Trophoblast cell (in vitro differentiated cells and primary cell): Measurements from ENCODE around the gene ART4.

Experiments used
- DNase-seq, 2 donors: peaks; one replicate each; pipeline ENCODE4 v3.0.0-alpha.2; 2016
- H2AFZ ChIP-seq: 2 replicates; pipeline ENCODE4 v1.6.1; 2013; ENCODE audit warnings: low read length, moderate library complexity, mild to moderate bottlenecking; ENCODE audit not compliant: insufficient read depth, poor library complexity
- H2AK5ac ChIP-seq: 2 replicates; pipeline ENCODE4 v1.6.1; 2013; ENCODE audit warnings: mild to moderate bottlenecking, low read length
- H2BK120ac ChIP-seq: 2 replicates; pipeline ENCODE4 v1.6.1; 2013; ENCODE audit warnings: low read length, mild to moderate bottlenecking, moderate library complexity; ENCODE audit not compliant: insufficient read depth, poor library complexity
- H2BK12ac ChIP-seq: 2 replicates; pipeline ENCODE4 v1.6.1; 2013; ENCODE audit warnings: mild to moderate bottlenecking, low read length, moderate library complexity
- H2BK5ac ChIP-seq: 2 replicates; pipeline ENCODE4 v1.6.1; 2013; ENCODE audit warnings: low read length, low read depth, moderate library complexity, mild to moderate bottlenecking; ENCODE audit not compliant: poor library complexity
- H3K14ac ChIP-seq: 2 replicates; pipeline ENCODE4 v1.6.1; 2013; ENCODE audit warnings: mild to moderate bottlenecking, low read length
- H3K18ac ChIP-seq: 2 replicates; pipeline ENCODE4 v1.6.1; 2013; ENCODE audit warnings: mild to moderate bottlenecking, low read length
- H3K23ac ChIP-seq: 2 replicates; pipeline ENCODE4 v1.6.1; 2013; ENCODE audit warnings: low read length
- H3K27ac ChIP-seq: 2 replicates; pipeline ENCODE4 v1.5.1; 2013; ENCODE audit warnings: low read depth, mild to moderate bottlenecking, inconsistent platforms, low read length, moderate library complexity
- H3K27me3 ChIP-seq: 2 replicates; pipeline ENCODE4 v1.6.1; 2013; ENCODE audit warnings: inconsistent platforms, mild to moderate bottlenecking, low read length, moderate library complexity; ENCODE audit not compliant: insufficient read depth
- H3K36me3 ChIP-seq, 2 experiments: 1 replicate in 1 of 2; 2 replicates in 1 of 2; pipeline ENCODE4 v1.6.1; 2013; ENCODE audit warnings: low read length in 2 of 2, mild to moderate bottlenecking in 2 of 2, moderate library complexity in 1 of 2; ENCODE audit not compliant: insufficient read depth in 2 of 2, control insufficient read depth in 1 of 2
- H3K4ac ChIP-seq: 2 replicates; pipeline ENCODE4 v1.6.1; 2013; ENCODE audit warnings: low read depth, mild to moderate bottlenecking, low read length, moderate library complexity
- H3K4me1 ChIP-seq, 2 experiments: 1 replicate in 1 of 2; 2 replicates in 1 of 2; pipeline ENCODE4 v1.6.1; 2013; ENCODE audit warnings: low read length in 2 of 2, mild to moderate bottlenecking in 2 of 2, moderate library complexity in 1 of 2; ENCODE audit not compliant: insufficient read depth in 2 of 2, control insufficient read depth in 1 of 2
- H3K4me2 ChIP-seq: 2 replicates; pipeline ENCODE4 v1.6.1; 2013; ENCODE audit warnings: inconsistent platforms, mild to moderate bottlenecking, low read length, moderate library complexity
- H3K4me3 ChIP-seq: 2 replicates; pipeline ENCODE4 v1.5.1; 2013; ENCODE audit warnings: mild to moderate bottlenecking, low read depth, low read length, inconsistent platforms
- H3K79me1 ChIP-seq: one replicate; pipeline ENCODE4 v1.6.1; 2013; ENCODE audit warnings: low read length
- H3K79me2 ChIP-seq: 2 replicates; pipeline ENCODE4 v1.6.1; 2013; ENCODE audit warnings: low read length, mild to moderate bottlenecking; ENCODE audit not compliant: control insufficient read depth, insufficient read depth, poor library complexity
- H3K9ac ChIP-seq: 2 replicates; pipeline ENCODE4 v1.6.1; 2013; ENCODE audit warnings: mild to moderate bottlenecking, low read length
- H3K9me3 ChIP-seq: 2 replicates; pipeline ENCODE4 v1.6.1; 2013; ENCODE audit warnings: low read depth, mild to moderate bottlenecking, control low read depth, inconsistent platforms, low read length; ENCODE audit not compliant: insufficient read depth
- H4K12ac ChIP-seq: 2 replicates; pipeline ENCODE4 v1.6.1; 2013; ENCODE audit warnings: low read depth, mild to moderate bottlenecking, low read length, moderate library complexity
- H4K8ac ChIP-seq: 2 replicates; pipeline ENCODE4 v1.6.1; 2013; ENCODE audit warnings: low read depth, mild to moderate bottlenecking, low read length, moderate library complexity
- H4K91ac ChIP-seq: one replicate; pipeline ENCODE4 v1.6.1; 2013; ENCODE audit warnings: low read depth, mild to moderate bottlenecking, low read length, moderate library complexity
- WGBS: extraction: QIAGEN DNeasy Blood & Tissue Kit; methylation state at CpG from one replicate; pipeline ENCODE4 v1.1.7; 2013; ENCODE audit warnings: missing lambda C conversion rate; ENCODE audit not compliant: insufficient read length, insufficient coverage; ENCODE audit errors: extremely low coverage; 5-methylcytosine and 5-hydroxymethylcytosine counted together

Gene ART4

DNA sequence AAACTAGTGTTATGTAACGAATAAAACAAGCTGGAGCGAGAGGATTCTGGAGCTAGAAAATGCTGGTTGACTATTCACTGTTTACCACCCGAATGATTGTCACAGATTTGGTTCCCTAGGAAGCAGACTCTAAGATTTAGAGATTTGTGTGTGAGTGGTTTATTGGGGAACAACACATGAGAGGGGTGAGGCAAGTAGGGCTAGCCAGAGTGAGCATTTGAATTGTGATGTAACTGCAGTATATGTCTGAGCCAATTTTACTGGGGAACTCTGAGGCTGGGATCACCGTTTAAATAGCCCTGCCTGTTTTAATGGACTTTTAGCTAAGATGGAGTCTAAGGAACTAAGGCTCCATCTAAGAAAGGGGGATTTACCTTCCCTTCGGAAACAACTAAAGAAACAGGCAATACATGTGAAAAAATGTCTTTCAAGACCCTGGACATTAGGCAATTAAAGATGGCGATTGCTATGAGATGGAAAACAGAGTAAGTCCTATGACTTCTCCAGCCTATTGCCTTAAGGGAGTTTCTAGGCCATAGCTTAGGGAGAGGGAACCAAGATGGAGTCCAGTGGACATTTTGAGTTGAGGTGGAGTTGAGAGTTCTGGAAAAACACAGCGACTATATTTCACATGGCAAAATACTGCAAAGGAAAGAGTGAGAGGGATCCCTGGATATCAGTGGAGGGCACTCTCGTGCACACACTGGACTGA lies 36.1 kb upstream of the ART4 start:
- WGBS, result no CpG with 5 or more reads among the region's 8 CpGs
- DNase-seq, result no peak

GRCh38 chr12:14878488-14878887 lies 35.2 kb upstream of the ART4 start:
- H3K9ac ChIP-seq, result no peak overlapping the region
- no CpG with 5 or more reads among the region's 1 CpG for WGBS

More for the DNA sequence above, 36.1 kb upstream of the ART4 start:
- Histone ChIP-seq H2BK12ac (no peak overlapping the region), H2AFZ (no peak overlapping the region), H4K8ac (no peak overlapping the region), H3K4ac (no peak overlapping the region), H3K27me3 (no peaks in the 10 kb centered on the region), H2BK5ac (no peak overlapping the region), H3K4me2 (no peak overlapping the region), H4K12ac (no peak overlapping the region), H3K27ac (no peak overlapping the region), H3K9me3 (no peaks in the 10 kb centered on the region), H3K36me3 (no peaks in the 10 kb centered on the region), H3K23ac (no peak overlapping the region), H2AK5ac (no peak overlapping the region), H3K4me3 (no peak overlapping the region), H3K14ac (no peak overlapping the region), H3K4me1 (no peaks in the 10 kb centered on the region), H3K9ac (no peak overlapping the region), H3K79me1 (no peaks in the 10 kb centered on the region), H4K91ac (no peak overlapping the region), H3K79me2 (no peaks in the 10 kb centered on the region), H2BK120ac (no peak overlapping the region), H3K18ac (no peak overlapping the region)

DNA sequence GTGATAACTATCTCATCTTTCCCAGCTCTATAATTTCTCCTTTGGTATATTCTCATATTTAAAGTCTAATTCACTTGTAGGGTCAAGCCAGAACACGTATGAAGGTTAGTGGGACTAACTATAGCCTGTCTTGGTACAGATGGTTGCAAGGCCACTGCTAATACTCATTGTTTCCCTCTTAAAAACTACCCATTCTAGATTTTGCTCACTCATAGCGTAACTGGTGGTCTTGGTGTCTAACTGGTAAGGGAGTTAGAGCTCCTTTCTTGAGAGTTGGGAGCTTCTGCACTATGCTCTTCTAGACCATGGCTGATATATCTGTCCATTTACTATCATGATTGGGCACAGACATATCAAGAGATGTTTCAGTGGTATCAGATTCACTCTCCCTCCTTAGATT lies 33.5 kb upstream of the ART4 start:
- Histone ChIP-seq H3K4me2 (no peak overlapping the region), H4K91ac (no peak overlapping the region), H3K4ac (no peak overlapping the region), H3K27me3 (no peaks in the 10 kb centered on the region), H2BK5ac (no peak overlapping the region), H3K27ac (no peak overlapping the region), H3K4me1 (no peaks in the 10 kb centered on the region), H3K23ac (no peak overlapping the region), H3K79me1 (no peaks in the 10 kb centered on the region), H2BK12ac (no peak overlapping the region), H4K8ac (no peak overlapping the region), H3K36me3 (no peaks in the 10 kb centered on the region), H3K18ac (no peak overlapping the region), H3K9ac (no peak overlapping the region), H3K14ac (no peak overlapping the region), H3K79me2 (no peaks in the 10 kb centered on the region), H2AK5ac (no peak overlapping the region), H4K12ac (no peak overlapping the region), H3K4me3 (no peak overlapping the region), H3K9me3 (no peaks in the 10 kb centered on the region), H2AFZ (no peak overlapping the region), H2BK120ac (no peak overlapping the region)
- DNase-seq, result no peak
- WGBS, result no CpG with 5 or more reads among the region's 2 CpGs

More at GRCh38 chr12:14878488-14878887, 35.2 kb upstream of the ART4 start:
- Histone ChIP-seq H3K4me3 (no peak overlapping the region), H4K12ac (no peak overlapping the region), H3K79me1 (no peaks in the 10 kb centered on the region), H3K4ac (no peak overlapping the region), H3K27me3 (no peaks in the 10 kb centered on the region), H2BK12ac (no peak overlapping the region), H3K18ac (no peak overlapping the region), H3K36me3 (no peaks in the 10 kb centered on the region), H4K8ac (no peak overlapping the region), H4K91ac (no peak overlapping the region), H3K9me3 (no peaks in the 10 kb centered on the region), H3K79me2 (no peaks in the 10 kb centered on the region), H2BK5ac (no peak overlapping the region), H2AK5ac (no peak overlapping the region), H3K4me2 (no peak overlapping the region), H3K23ac (no peak overlapping the region), H3K4me1 (no peaks in the 10 kb centered on the region), H3K14ac (no peak overlapping the region), H2AFZ (no peak overlapping the region), H2BK120ac (no peak overlapping the region), H3K27ac (no peak overlapping the region)
- no peak for DNase-seq

- no peak overlapping the region for H3K4me2 ChIP-seq
Observed at GRCh38 chr12:14874882-14875281, 31.6 kb upstream of the ART4 start.

More at GRCh38 chr12:14874882-14875281, 31.6 kb upstream of the ART4 start:
- no peaks in the 10 kb centered on the region for H3K9me3 ChIP-seq
- no peak overlapping the region for H2AK5ac ChIP-seq
- H4K12ac ChIP-seq, result no peak overlapping the region
- DNase-seq, result no peak
- no peak overlapping the region for H2AFZ ChIP-seq
- H2BK120ac ChIP-seq, result no peak overlapping the region
- H3K18ac ChIP-seq, result no peak overlapping the region
- no peaks in the 10 kb centered on the region for H3K79me1 ChIP-seq
- no peak overlapping the region for H3K4me3 ChIP-seq
- H2BK5ac ChIP-seq, result no peak overlapping the region
- H3K9ac ChIP-seq, result no peak overlapping the region
- H2BK12ac ChIP-seq, result no peak overlapping the region
- H3K27ac ChIP-seq, result no peak overlapping the region
- H3K4me1 ChIP-seq, result no peaks in the 10 kb centered on the region
- WGBS, result no CpG with 5 or more reads among the region's 3 CpGs
- H3K79me2 ChIP-seq, result no peaks in the 10 kb centered on the region
- no peak overlapping the region for H4K91ac ChIP-seq
- H4K8ac ChIP-seq, result no peak overlapping the region
- H3K36me3 ChIP-seq, result no peaks in the 10 kb centered on the region
- no peak overlapping the region for H3K14ac ChIP-seq
- no peaks in the 10 kb centered on the region for H3K27me3 ChIP-seq
- H3K4ac ChIP-seq, result no peak overlapping the region
- no peak overlapping the region for H3K23ac ChIP-seq
